HepG2 (cell line): ENCODE results near the gene PAK1. TPM values are rescaled to one million over a fixed set of nuclear protein-coding genes. Genes with fewer than 3 reads are reported as not detected.

Experiments
- ATAC-seq: fragments of 200-7000 bp; cut with Tn5 transposase; 3 replicates; pipeline ENCODE4 v1.9.1; 2020; ENCODE audit warnings: mild to moderate bottlenecking, moderate library complexity
- BruUV-seq: library from RNA; stranded (reverse); fragments of 400-500 nt; replicated peaks from 2 replicates; lab custom pipeline; 2021; lab: Mats Ljungman, UMichigan
- CTCF ChIA-PET: fragments of 300-600 bp; formaldehyde crosslinking; extraction: SDS; loops from one replicate; lab custom pipeline; 2021; ENCODE audit warnings: low total read pairs, inconsistent platforms, low intra/inter-chr PET ratio; lab: Yijun Ruan, JAX
- POLR2A ChIA-PET: fragments of 350-600 bp; sonication (Branson Sonifier 250); formaldehyde crosslinking; loops from one replicate; lab custom pipeline; 2020; ENCODE audit warnings: antibody characterized with exemption, inconsistent platforms; lab: Yijun Ruan, JAX
- DNase-seq: peaks from one replicate; pipeline ENCODE4 v3.0.0-alpha.2; 2015; ENCODE audit warnings: low spot score
- FAIRE-seq: peaks from 3 replicates; lab custom pipeline; 2011; peaks lifted over from hg19 to GRCh38; lab: Jason Lieb, UNC
- H2AFZ ChIP-seq: one replicate; pipeline ENCODE4 v1.6.1; 2011; ENCODE audit warnings: low read length, inconsistent platforms
- H3K27ac ChIP-seq: fragments of 300-600 bp; 3 replicates; pipeline ENCODE4 v1.8.0; 2011; ENCODE audit warnings: mixed run types, mild to moderate bottlenecking, mixed read lengths, low read length, inconsistent platforms; ENCODE audit not compliant: insufficient read depth; ENCODE audit errors: extremely low read length
- H3K27me3 ChIP-seq, 2 experiments: fragments of 200-600 bp in 1 of 2; 2 replicates in 1 of 2; 3 replicates in 1 of 2; pipeline versions ENCODE4 v1.6.0 to v1.8.0; 2011; ENCODE audit warnings: low read length in 2 of 2, mild to moderate bottlenecking in 2 of 2, moderate library complexity in 2 of 2, inconsistent platforms in 1 of 2; ENCODE audit not compliant: insufficient read depth in 2 of 2, control insufficient read depth in 1 of 2
- H3K36me3 ChIP-seq, 2 experiments: fragments of 200-600 bp in 1 of 2; replicated peaks in 1 of 2; 2 replicates in 1 of 2; 3 replicates in 1 of 2; pipeline versions ENCODE4 v1.5.1 to v1.8.0; 2011; ENCODE audit warnings: low read length in 2 of 2, inconsistent platforms in 1 of 2; ENCODE audit not compliant: insufficient read depth in 2 of 2, control insufficient read depth in 1 of 2
- H3K4me1 ChIP-seq: 2 replicates; pipeline ENCODE4 v1.5.1; 2012; ENCODE audit warnings: low read length, inconsistent platforms; ENCODE audit not compliant: insufficient read depth
- H3K4me2 ChIP-seq: 2 replicates; pipeline ENCODE4 v1.6.0; 2011; ENCODE audit warnings: low read depth, low read length, inconsistent platforms
- H3K4me3 ChIP-seq, 3 experiments: fragments of 200-600 bp in 1 of 3; sonication (generic), shearing (Covaris generic) in 1 of 3; replicated peaks in 1 of 3; 2 replicates each; pipeline ENCODE4 v1.5.1; 2011 to 2016; ENCODE audit warnings: low read length in 3 of 3, inconsistent platforms in 2 of 3, low read depth in 2 of 3, mild to moderate bottlenecking in 2 of 3, control low read depth in 1 of 3, mixed read lengths in 1 of 3; ENCODE audit not compliant: insufficient read depth in 1 of 3
- H3K79me2 ChIP-seq: one replicate; pipeline ENCODE4 v1.6.1; 2011; ENCODE audit warnings: low read length, inconsistent platforms; ENCODE audit not compliant: insufficient read depth
- H3K9ac ChIP-seq: 2 replicates; pipeline ENCODE4 v1.6.0; 2011; ENCODE audit warnings: mild to moderate bottlenecking, low read depth, low read length, inconsistent platforms; ENCODE audit not compliant: insufficient read depth
- H3K9me3 ChIP-seq: 2 replicates; pipeline ENCODE4 v1.5.1; 2012; ENCODE audit warnings: mild to moderate bottlenecking, low read length
- H4K20me1 ChIP-seq: 2 replicates; pipeline ENCODE4 v1.6.0; 2011; ENCODE audit warnings: inconsistent platforms, mild to moderate bottlenecking, low read length, moderate library complexity; ENCODE audit not compliant: insufficient read depth
- AKNA ChIP-seq: sonication (generic); formaldehyde crosslinking; IDR thresholded peaks from 2 replicates; pipeline ENCODE4 v1.4.0; 2020; ENCODE audit warnings: missing genetic modification reagents, borderline replicate concordance
- CTCF ChIP-seq: sonication (generic); formaldehyde crosslinking; IDR thresholded peaks from 2 replicates; pipeline ENCODE4 v1.5.0; 2020; ENCODE audit warnings: mild to moderate bottlenecking, missing genetic modification reagents, moderate library complexity
- HDAC2 ChIP-seq: sonication (generic); formaldehyde crosslinking; IDR thresholded peaks from 2 replicates; pipeline ENCODE4 v1.4.0; 2020; ENCODE audit warnings: missing genetic modification reagents
- HNF4A ChIP-seq: sonication (generic); formaldehyde crosslinking; IDR thresholded peaks from 2 replicates; pipeline ENCODE4 v1.4.0; 2020; ENCODE audit warnings: missing genetic modification reagents
- MAFF ChIP-seq: IDR thresholded peaks from 2 replicates; pipeline ENCODE4 v1.6.1; 2011; ENCODE audit warnings: low read depth, low read length, improper control_type of control experiment
- MAFK ChIP-seq, 2 experiments: IDR thresholded peaks in 1 of 2; conservative IDR thresholded peaks in 1 of 2; 2 replicates each; pipeline ENCODE4 v1.6.1; 2011; ENCODE audit warnings: improper control_type of control experiment in 2 of 2, low read length in 2 of 2
- NFATC3 ChIP-seq: sonication (generic); formaldehyde crosslinking; IDR thresholded peaks from 2 replicates; pipeline ENCODE4 v1.5.1; 2020; ENCODE audit warnings: mild to moderate bottlenecking, missing genetic modification reagents
- STAG1 ChIP-seq: sonication (generic); formaldehyde crosslinking; IDR thresholded peaks from 2 replicates; pipeline ENCODE4 v1.4.0; 2020; ENCODE audit warnings: missing genetic modification reagents
- WGBS: methylation state at CpG from one replicate; pipeline ENCODE4 v1.1.6; 2017; ENCODE audit warnings: low lambda C conversion rate; 5-methylcytosine and 5-hydroxymethylcytosine counted together
- in situ Hi-C: cut with HindIII; loops from 2 replicates; pipeline ENCODE4 v1.10.0; 2017; ENCODE audit warnings: low pct_unique_long_range_greater_than_20kb; ENCODE audit not compliant: extremely low pct_ligation_motif_present
- intact Hi-C: fragments of 100-400 bp; cut with micrococcal nuclease; formaldehyde crosslinking; loops from one replicate; pipeline ENCODE4 v1.10.0; 2022; ENCODE audit not compliant: unreplicated experiment
- polyA plus RNA-seq, 8 experiments: library from polyadenylated mRNA; depleted of rRNA in 3 of 8; stranded (reverse) in 7 of 8; unstranded in 1 of 8; fragments of >200 nt; fragmentation: Illumina TruSeq in 4 of 8; extraction: Trizol in 4 of 8; gene quantifications; 2 replicates each; pipeline versions ENCODE4 v1.2.1 to v1.2.3, GENCODE V29; 2011 to 2016; ENCODE audit warnings: low read depth in 4 of 8, missing spikeins in 1 of 8, mixed read lengths in 1 of 8; ENCODE audit not compliant: insufficient read depth in 1 of 8
- total RNA-seq, 5 experiments: library from RNA; depleted of rRNA; stranded (reverse); fragments of >200 nt; fragmentation: Illumina TruSeq; extraction: Trizol; gene quantifications; 2 replicates each; pipeline ENCODE4 v1.2.3, GENCODE V29; 2016; ENCODE audit warnings: low read depth in 1 of 5
- TF ChIP-seq, protein P1 (sequence below): IDR thresholded peaks from 2 replicates; pipeline ENCODE4 v1.4.0; 2020; ENCODE audit warnings: mild to moderate bottlenecking, missing genetic modification reagents

The PAK1 gene
- total and polyA plus RNA-seq, 2 of the 13 experiments (the other 11 are each of a cell fraction or from before 2014, with no cell fraction given): 1.5 to 4.3 TPM

GRCh38 chr11:77471558-77472193 lies 2.2 kb downstream of the PAK1 start:
- no peak overlapping the region for H2AFZ ChIP-seq
- peaks cover 40% of the 10 kb centered on the region for H3K4me1 ChIP-seq
- no peaks in the 10 kb centered on the region for H3K79me2 ChIP-seq
- peaks cover 1 to 24% of the 10 kb centered on the region in 2 experiments; a peak in 2 of 5 replicates for H3K27me3 ChIP-seq
- ChIA-PET CTCF (no interaction called here), POLR2A (interaction anchor here (1.5 kb wide), 1 partner anchor 12 kb away, joined by 3 read pairs; no protein-coding TSS in a partner anchor)
- H3K4me2 ChIP-seq: peak overlapping the region; percentile 84
- no peaks in the 10 kb centered on the region for H3K36me3 ChIP-seq
- in situ Hi-C loops (no loop called here), intact Hi-C loops (loop anchor here (5.0 kb wide), 1 partner anchor 76 kb away; no protein-coding TSS in a partner anchor)
- TF ChIP-seq MAFK (conservative IDR thresholded peaks at IDR 0.05 in 1 of 2, IDR thresholded peaks at IDR 0.05 in 1 of 2; ENCODE audit: low read length in 2 of 2) (peak; percentile 41 to 44; a peak in 1 of 4 replicates), HNF4A (peak; percentile 39), CTCF (peak; percentile 20; the same call in 1 of the 2 replicates), AKNA (no peak), NFATC3 (CRISPR knock-in tag) (no peak), HDAC2 (CRISPR knock-in tag) (no peak), STAG1 (CRISPR knock-in tag) (peak; percentile 24; the same call in 1 of the 2 replicates), MAFF (0 out of 2 replicates have a peak, but pooled peaks have one; percentile 24)
- TF ChIP-seq, protein P1, sequence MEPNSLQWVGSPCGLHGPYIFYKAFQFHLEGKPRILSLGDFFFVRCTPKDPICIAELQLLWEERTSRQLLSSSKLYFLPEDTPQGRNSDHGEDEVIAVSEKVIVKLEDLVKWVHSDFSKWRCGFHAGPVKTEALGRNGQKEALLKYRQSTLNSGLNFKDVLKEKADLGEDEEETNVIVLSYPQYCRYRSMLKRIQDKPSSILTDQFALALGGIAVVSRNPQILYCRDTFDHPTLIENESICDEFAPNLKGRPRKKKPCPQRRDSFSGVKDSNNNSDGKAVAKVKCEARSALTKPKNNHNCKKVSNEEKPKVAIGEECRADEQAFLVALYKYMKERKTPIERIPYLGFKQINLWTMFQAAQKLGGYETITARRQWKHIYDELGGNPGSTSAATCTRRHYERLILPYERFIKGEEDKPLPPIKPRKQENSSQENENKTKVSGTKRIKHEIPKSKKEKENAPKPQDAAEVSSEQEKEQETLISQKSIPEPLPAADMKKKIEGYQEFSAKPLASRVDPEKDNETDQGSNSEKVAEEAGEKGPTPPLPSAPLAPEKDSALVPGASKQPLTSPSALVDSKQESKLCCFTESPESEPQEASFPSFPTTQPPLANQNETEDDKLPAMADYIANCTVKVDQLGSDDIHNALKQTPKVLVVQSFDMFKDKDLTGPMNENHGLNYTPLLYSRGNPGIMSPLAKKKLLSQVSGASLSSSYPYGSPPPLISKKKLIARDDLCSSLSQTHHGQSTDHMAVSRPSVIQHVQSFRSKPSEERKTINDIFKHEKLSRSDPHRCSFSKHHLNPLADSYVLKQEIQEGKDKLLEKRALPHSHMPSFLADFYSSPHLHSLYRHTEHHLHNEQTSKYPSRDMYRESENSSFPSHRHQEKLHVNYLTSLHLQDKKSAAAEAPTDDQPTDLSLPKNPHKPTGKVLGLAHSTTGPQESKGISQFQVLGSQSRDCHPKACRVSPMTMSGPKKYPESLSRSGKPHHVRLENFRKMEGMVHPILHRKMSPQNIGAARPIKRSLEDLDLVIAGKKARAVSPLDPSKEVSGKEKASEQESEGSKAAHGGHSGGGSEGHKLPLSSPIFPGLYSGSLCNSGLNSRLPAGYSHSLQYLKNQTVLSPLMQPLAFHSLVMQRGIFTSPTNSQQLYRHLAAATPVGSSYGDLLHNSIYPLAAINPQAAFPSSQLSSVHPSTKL (CRISPR knock-in tag): peak; percentile 31; the same call in 1 of the 2 replicates
- ATAC-seq (no peak), DNase-seq (peak; percentile 33), FAIRE-seq (no peak)
- no peak overlapping the region for H3K27ac ChIP-seq
- no peaks in the 10 kb centered on the region for H4K20me1 ChIP-seq
- H3K9ac ChIP-seq: no peak overlapping the region
- no peak overlapping the region for H3K4me3 ChIP-seq
- no peaks in the 10 kb centered on the region for H3K9me3 ChIP-seq
- 8% methylated on average over 3 of the region's 3 CpGs for WGBS
- no TSS peak for BruUV-seq
